Renal cortical epithelial cell (primary cell): ENCODE data around the gene MICAL3. TPM values are rescaled to one million over a fixed set of nuclear protein-coding genes. Genes with fewer than 3 reads are reported as not detected.
"Not testable (repeated sequence)": the region's sequence is repeated elsewhere in the genome, so short reads cannot be mapped to it uniquely, and the experiment has no call there.

Source experiments
- DNase-seq: peaks from one replicate; pipeline ENCODE4 v3.0.0-alpha.2; 2011; ENCODE audit warnings: low read depth
- total RNA-seq: library from RNA; depleted of rRNA; stranded (reverse); fragments of >200 nt; gene quantifications from 2 replicates; pipeline ENCODE4 v1.2.3, GENCODE V29; 2014

The MICAL3 gene
- total RNA-seq, 1 donor from 2014 or later: 132 TPM

DNA sequence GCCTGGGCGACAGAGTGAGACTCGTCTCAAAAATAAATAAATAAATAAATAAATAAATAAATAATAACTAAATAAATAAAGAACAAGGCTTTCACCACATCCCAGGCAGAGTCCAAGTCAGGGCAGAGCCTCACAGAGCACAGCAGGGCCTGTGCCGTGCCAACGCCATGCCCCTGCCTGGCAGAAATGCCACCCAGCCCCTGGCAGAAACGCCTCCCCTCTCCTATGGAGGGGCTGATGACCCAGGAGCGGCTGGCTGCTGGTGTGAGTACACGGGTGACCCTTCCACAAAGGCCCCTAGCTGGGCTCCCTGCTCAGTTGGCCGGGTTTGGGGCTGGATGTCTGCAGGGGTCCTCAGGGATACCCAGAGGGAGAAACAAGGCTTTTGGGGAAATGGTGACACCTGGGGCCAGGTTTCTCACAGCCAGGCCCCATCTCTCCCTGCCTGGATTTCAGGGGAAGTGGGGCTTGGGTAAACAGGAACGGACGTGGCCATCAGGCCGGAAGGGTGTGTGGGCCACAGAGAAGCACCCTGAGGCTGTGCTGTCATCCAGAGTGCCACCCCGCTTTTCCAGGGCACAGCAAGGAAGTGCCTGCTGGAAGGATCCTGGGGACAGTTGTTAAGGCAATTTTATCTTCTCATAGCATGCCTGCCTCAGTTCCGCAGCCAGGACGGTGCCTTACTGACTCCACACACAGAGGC lies 255.2 kb downstream of the MICAL3 start:
- DNase-seq: no peak

DNA sequence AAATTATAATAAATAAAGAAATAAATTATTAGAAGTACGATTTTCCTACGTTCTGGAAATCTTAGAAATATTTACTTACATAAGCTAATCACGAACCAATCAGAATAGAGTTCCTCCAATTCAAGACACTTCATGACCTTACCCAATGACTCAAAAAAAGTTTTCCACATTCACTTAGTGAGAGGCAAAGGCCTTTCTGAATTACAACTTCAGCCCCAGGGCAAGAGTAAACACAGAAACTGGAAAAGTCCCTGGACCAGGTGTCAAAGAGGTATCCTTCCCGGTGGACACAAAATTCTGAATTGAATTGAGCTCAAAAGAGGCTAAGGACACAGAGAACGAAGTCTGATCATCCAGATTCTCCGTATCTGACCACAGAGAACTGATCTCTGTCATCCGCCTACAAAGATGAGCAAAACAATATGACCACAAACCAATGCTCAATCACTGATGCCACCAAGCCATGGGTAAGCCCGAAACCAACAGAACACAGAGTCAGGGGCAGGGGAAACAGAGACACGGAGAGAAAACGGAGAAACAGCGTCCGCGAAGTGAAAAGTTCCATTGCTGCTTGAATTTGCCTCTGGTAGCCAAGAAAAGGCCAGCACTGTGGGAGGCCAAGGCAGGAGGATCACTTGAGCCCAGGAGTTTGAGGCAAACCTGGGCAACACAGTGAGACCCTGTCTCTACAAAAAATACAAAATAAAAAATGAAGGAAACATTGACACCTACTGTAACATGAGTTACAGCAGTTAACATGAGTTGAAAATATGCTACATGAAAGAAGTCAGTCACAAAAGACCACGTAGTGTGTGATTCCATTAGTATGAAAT lies 256.9 kb downstream of the MICAL3 start:
- DNase-seq: no peak

DNA sequence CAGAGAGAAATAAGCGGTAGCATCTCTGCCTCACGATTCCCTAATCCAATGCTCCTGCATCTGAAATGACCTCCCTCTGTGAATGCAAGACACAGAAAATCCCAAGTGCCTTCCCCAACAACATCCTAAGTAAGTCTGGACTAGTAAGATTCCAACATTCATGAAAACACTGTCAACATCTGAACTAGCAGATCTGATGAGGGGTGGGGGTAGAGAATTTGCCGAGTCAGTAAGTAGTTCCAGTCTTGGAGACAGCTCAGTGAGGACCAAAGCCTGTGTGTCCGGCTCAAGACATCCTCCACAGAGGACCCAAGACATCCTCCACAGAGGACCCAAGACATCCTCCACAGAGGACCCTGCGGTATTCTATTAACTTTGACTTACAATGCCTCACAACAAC lies 259.5 kb downstream of the MICAL3 start:
- not testable (repeated sequence) for DNase-seq

DNA sequence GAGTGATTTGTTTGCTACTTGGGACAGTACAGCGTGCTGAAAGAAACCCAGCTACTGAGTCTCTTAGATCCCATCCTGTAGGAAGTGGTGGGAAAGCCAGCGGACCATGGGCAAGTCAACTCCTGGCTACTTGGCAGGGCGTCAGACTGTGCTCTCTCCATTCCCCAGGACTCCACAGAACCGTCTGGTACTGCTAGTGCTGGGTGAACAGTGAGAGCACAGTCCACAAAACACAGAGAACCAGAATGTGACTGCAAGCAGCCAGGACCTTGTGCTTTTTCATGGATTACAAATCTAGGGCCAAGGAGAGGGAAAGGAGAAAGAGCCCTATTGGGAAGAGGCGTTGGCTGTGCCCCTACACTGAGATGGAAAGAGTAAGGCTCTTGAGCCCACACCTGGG lies 260.3 kb downstream of the MICAL3 start:
- DNase-seq: peak; percentile 51

DNA sequence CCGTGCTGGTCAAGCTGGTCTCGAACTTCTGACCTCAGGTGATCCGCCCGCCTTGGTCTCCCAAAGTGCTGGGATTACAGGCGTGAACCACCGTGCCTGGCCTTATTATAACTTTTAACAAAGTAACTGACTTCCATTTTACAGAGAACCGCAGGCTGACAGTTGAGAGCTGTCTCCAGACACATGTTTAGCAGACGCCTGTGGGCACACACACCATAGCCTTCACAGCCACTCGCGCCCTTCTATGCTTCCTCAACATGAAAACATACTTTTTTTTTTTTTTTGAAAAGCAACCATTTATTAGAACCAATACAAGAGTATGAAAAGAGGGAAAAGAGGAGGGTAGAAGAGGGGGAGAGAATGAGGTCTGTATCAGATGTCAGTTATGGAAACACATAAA lies 260.9 kb downstream of the MICAL3 start:
- DNase-seq: not testable (repeated sequence)

DNA sequence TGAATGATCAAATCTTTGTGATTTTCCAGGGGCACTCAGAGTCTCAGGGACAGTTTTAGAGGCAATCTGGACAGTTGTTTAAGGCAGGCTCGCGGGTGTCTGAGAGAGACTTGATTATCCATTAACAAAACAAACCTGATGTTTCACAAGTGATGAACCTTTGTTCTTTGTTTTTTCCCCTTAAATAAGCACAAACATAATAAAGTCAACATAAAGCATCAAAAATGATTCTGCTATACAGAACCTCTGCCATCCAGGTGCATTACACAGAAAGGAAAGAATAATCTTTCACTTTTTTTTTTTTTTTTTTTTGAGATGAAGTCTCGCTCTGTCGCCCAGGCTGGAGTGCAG lies 263.2 kb downstream of the MICAL3 start:
- peak; percentile 47 for DNase-seq

DNA sequence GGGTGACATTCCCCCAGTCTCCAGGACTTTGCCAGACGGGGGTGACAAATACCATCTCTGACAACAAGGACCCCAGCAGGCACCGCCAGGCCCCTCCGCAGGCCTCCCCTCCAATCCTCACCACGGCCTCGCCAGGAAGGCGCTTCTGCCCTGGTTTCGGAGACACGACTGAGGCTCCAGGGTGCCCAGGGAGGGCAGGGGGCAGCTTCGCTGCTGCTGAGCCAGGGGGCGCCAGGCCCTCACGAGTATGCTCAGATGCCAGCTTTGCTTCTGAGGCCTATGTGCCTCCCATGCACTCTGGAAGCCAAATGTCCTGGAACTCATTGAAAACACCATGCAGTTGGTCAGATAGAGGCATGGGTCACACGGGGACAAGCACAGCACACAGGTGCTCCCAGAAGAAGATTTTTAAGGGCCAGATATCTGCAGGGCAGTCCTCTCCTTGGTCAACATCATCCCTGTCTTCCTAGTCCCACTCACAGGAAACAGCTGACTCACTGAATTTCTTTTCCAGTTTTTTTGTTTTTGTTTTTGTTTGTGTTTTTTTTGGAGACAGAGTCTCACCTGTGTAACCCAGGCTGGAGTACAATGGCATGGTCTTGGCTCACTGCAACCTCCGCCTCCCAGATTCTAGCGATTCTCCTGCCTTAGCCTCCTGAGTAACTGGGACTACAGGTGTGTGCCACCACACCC lies 270.0 kb downstream of the MICAL3 start:
- no peak for DNase-seq

DNA sequence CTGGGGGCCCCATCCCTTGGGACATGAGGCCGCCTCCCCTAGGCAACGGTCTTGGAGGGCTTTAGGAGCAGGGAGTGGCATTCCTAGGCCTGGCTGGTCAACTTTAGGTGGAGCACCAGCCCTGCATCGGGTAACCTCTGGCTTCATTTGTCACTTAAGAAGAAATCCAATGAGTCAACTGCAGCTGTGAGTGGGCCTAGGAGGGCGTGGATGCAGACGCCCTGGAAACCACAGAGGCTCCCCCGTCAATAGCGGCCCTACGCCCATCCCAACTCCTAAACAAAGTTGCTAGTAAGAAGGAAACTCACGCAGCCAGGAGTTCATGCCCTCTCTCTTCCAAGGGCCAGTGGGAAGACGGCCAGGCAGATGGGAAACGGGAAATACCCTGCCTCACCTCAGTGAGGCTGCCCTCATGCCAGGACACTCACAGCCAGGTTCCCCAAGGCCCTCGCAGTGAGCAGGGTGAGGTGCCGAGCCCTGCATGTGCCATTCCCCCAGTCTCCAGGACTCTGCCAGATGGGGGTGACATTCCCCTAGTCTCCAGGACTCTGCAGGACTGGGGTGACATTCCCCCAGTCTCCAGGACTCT lies 270.9 kb downstream of the MICAL3 start:
- no peak for DNase-seq

DNA sequence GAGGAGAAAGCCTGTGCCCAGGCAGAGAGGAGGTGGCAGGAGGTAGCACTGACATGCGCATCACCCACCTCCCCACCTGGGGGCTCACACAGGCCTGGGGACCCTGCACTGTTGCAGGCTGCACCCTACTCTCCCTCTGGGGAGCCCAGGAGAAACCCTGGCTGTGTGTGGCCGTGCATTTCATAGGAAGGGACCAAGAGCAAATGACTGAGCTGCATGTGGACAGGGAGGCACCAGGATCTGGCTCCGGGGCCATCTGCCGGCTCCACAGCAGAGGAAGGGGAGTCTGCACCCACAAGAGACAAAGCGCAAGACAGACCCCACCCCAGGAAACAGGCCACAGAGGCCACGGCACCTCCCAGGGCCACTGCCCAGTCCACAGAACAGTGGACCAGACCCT lies 272.8 kb downstream of the MICAL3 start:
- no peak for DNase-seq

DNA sequence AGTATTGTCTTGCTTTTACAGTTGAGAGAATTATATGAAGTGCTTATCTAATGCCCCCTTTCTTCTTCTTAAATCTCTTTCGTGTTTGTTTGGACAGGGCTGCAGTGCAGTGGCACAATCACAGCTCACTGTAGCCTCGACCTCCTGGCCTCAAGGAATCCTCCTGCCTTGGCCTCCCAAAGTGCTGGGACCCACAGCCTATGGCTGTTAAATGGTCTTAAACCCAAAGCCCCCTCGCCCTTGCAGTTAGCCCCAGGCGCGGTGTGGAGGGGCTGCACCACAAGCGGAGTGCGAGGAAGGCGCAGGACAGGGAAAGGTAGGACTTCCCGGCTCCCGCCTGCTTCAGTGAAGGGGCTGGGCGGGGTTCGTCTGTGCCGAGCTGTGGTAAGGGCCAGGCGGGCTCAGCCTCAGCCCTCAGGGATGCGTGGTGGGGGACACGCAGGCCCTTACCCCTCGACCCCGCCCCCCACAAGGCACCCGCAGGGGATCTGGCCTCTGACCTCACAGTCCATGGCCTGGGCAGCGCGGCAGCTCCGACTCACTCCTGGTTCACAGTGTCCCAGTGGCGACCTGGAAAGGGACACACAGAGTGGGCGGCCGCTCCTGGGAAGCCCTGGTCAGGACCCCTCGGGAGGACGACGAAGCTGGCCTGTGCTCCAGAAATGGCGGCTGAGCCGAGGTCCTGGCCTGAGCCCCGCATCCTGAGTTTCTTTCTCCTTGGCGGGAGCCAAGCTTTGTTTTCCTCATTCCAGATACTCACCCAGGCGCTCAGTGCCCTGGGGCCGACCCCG lies 274.6 kb downstream of the MICAL3 start:
- DNase-seq: no peak

DNA sequence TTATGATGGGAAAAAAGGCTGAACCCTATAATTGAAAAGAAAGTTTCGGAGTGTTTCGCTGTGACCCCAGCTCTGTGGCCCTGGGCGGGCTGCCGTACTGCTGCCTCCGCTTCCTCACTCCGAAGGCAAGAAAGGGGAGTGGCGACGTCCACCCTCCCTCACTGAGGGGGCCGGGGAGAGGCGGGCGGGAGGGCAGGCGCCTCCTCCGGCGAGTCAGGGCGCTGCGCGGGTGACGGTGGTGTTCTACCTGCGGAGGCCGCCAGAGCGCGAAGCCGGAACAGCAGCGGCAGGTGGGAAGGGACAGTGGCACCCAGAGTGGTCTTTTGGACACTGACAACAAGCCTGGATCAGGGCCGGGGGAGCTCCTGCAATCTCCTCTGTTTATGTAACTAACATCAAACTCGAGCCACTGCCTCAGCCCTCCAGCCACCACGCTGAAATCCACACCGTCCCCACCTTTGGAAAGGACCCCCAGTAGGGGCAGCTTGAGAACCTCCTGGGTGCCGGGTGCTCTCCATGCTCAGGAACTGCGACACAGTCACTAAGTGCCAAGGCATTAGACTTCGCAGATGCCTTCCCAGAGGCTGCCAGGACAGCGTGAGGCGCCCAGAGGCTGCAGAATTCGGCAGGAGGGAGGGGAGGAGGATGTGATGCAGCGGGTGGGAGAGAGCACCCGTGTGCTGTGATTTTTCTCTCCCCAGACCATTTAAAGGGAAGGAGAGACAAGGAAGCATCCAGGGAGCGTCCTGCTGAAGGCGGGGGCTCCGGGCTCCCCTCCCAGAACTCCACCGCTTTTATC lies 275.6 kb downstream of the MICAL3 start:
- DNase-seq: no peak

DNA sequence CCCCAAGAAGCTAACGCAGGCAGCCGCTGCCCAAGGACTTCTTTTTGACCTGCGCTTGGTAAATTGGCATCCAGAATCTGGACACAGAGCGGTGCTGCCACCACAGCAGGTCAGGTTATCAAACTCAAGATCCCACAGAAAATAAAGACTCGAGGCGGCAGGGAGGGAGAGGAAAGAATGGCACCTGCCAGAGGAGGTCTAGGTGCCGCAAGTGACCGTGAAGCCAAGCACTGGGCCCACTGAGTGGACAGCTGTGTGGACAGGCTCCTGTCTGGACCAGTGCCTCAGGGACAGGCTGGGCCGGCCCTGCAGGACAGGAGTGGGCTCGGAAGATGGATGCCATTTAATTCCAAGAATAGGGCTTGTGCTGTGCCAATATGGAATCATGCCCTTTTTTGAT lies 277.4 kb downstream of the MICAL3 start:
- DNase-seq: no peak

DNA sequence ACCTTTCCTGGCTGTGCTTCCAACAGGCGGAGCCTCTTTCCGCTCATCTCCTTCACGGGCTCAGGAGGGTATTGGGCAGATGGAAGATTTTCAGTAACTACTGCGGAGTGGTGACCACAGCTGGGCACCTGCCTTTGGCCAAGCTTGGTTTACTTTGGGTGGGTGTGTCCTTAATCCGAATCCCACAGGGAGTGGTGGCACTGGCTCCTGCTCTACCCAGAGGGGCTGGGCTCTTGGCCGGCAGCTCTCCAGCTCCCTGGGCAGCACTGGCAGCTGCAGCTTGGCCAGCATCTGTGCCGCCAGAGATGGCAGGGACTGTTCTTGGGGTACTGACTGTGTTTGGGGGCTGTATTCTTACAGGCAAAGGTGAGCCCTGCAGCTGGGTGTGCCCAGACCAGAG lies 279.9 kb downstream of the MICAL3 start:
- no peak for DNase-seq

DNA sequence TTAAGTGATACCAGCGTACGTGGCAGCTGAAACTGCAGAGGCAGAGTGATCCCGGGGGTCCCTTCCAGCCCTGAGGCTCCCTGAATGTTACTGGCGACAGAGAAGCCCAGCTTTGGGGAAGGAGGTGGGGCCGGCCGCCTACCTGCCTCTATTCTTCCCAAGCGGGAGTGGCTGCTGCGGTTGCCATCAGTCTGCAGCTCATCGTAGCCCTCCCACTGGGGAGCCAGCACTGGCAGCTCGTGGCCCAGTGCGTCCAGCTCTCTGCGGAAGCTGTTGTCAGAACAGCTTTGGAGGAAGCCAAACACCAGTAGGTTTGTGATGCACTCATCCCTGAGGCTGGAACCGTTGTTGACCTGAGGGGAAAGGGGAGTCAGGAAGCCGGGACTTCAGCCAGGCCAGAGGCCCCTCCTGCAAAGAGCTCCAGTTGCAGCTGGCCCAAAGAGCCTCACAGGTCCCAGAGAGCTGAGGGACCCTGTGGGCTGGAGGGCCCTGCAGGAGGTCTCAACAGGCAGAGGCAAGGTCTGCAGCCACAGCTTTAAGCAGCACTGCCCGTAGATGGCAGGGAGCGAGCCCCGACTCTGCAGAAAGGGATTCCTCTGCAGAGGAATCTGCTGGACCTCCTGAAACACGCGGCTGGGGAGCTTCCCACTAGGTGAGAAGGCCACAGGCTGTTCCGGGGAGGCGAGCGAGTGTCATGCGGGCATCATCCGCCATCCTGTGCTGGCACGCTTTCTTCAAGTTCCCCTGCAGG lies 280.5 kb downstream of the MICAL3 start:
- no peak for DNase-seq

DNA sequence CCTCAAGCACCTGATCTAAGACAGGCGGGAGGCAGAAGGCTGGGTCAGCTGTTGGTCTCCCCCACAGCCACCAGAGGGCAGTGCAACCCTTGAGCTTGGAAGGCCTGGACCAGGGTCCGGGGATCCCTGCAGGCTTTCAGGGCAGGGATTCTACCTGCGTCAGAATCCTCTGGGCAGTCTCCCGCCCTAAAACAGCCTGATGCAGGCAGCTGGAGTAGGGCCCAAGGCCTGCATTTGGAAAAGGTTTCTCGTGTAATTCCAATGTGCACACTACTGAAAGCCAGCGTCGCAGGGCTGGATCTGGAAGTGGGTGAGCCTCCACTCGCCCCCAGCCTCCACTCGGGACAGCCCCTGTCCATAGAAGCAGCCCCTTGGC lies 281.8 kb downstream of the MICAL3 start:
- peak; percentile 54 for DNase-seq

DNA sequence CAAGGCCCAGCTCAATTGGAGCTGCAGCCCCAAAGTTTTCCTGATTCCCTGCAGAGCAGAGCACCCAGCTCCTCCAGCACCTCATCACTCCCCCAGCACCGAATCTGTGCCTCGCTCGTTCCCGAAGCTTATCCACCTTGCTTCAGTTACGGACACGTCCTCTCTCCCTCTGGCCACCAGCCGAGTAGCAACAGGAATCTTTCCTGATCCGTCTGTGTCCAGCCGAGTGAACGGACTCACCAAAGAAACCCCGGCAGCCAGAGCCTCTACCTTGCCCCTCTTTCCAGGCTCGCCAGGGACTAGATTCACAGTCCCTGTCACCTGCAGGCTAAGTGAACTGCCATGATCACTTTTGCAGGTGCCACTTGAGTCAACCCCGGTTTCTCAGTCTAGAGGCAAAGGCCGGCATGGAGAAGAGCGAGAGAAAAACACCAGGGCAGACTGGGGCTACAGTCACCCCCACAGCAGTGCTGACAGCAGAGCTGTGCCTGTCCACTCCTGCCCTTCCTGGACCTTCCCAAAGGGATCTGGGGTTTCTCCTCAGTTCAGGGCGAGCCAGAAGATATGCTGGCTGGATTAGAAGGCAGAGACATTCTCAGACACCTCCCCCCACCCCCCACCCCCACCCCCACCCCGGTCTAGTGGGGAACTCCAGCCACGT lies 282.4 kb downstream of the MICAL3 start:
- DNase-seq: no peak

DNA sequence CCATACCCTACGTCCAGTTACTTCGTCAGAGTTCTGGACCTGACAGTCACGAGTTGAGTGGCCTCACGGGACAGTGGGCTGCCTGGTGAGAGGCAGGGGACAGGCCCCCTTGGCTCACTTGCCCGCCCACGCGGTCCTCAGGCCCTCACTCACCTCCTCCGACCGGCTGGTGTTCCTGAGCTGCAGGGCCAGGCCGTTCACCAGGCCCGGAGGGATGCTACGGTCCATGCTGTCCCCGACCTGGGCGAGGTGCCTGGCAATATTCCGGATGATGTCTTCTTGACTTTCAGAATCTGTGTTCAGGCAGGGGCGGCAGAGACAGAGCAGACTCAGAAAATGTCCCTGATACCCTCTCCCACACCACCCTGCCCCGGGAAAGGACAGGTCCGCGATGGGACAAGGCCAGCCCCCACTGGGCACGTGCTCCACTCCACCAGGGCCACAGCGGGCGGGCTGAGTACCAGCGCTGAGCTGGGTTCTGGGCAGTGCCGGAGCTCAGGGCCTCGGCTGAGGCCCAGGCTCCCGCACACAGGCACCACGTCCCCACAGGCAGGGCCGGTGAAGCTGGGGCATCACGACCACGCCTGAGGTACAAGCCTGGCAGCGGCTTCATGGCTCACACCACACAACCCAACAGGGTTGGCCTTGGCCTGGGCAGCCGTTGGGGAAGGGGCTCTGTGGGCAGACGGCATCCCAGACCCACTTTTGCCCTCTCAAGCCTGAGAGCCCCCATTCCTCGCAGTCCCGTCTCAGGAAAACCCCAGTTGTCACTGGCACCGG lies 285.0 kb downstream of the MICAL3 start:
- no peak for DNase-seq

DNA sequence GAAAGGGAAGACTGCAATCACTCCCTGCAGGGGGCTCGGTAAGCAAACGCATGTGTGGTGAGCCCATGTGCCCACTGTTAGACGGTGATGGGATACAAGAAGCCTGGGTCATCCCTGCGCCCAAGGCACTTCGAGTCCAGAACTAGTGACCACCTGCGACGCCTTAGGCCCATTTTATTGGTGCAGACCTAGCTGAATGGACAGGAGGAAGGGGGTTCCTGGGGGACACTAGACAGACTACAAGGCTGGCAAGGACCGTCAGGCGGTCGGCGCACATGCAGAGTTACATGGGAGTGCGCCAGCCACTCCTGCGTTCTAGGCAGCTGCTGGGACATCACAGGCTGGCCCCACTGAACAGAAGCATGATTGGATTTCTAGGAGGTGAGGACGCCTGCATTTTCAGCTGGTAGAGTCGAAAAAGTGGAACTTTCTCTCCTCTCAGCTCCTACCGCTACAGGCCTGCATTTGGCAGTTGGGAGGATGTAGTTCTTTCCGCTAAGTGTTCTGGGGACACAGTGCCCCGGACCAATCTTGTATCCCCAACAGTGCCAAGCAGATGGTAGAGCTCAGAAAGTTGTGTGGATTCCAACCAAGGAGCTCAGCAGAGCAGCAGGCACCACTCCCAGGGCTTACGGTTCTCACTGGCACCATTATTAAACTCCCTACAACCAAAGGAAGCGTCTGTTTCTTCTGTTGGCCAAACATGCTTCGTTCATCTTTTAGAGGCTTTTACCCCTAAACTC lies 285.8 kb downstream of the MICAL3 start:
- DNase-seq: no peak
